BJ (cell line): ENCODE results near the gene DQX1. TPM values are rescaled to one million over a fixed set of nuclear protein-coding genes. Genes with fewer than 3 reads are reported as not detected.

Experiments used
- CTCF ChIA-PET: fragments of 350-600 bp; formaldehyde crosslinking; extraction: SDS; loops from one replicate; lab custom pipeline; 2021; ENCODE audit warnings: antibody characterized with exemption, inconsistent platforms; lab: Yijun Ruan, JAX
- POLR2A ChIA-PET: fragments of 300-600 bp; sonication (Branson Sonifier 250); formaldehyde crosslinking; extraction: SDS; loops from one replicate; lab custom pipeline; 2021; ENCODE audit warnings: antibody characterized with exemption; lab: Charles Lee
- DNase-seq: peaks from one replicate; pipeline ENCODE4 v3.0.0-alpha.2; 2011; ENCODE audit warnings: low read depth
- H3K27me3 ChIP-seq: 2 replicates; pipeline ENCODE4 v1.6.0; 2011; ENCODE audit warnings: low read length; ENCODE audit not compliant: control insufficient read depth, insufficient read depth
- H3K36me3 ChIP-seq: 2 replicates; pipeline ENCODE4 v1.5.1; 2011; ENCODE audit warnings: low read length; ENCODE audit not compliant: control insufficient read depth, insufficient read depth
- H3K4me3 ChIP-seq: 2 replicates; pipeline ENCODE4 v1.5.1; 2011; ENCODE audit warnings: low read depth, mild to moderate bottlenecking, control low read depth, low read length
- polyA plus RNA-seq: library from polyadenylated mRNA; depleted of rRNA; stranded (reverse); fragments of >200 nt; gene quantifications from 2 replicates; pipeline ENCODE4 v1.2.3, GENCODE V29; 2011
- TF ChIP-seq, protein P1 (sequence below): IDR thresholded peaks from 2 replicates; pipeline ENCODE4 v1.5.1; 2011; ENCODE audit warnings: low read depth, mild to moderate bottlenecking, control low read depth, inconsistent platforms, low read length, moderate library complexity; ENCODE audit not compliant: insufficient read depth

Gene DQX1
- polyA plus RNA-seq, 1 experiment: 0.12 TPM

DNA sequence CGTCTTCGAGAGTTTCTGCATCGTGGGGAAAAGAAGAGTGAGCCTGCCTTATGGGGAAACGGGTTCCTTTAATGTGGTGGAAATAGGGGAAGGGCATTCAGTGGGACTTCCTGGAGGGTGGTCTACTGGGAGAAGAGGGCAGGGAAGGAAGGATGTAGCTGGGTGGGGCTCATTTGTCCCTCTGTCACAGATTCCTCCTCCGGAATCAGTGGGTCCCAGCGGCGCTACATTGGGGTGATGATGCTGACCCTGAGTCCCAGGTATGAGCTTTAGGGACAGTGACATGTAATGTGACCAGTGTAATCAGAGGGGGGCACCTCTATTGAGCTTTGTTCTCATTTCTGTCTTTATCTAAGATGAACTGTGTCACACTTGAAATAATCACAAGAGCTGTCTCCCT lies 5.6 kb upstream of the DQX1 start:
- TF ChIP-seq, protein P1, sequence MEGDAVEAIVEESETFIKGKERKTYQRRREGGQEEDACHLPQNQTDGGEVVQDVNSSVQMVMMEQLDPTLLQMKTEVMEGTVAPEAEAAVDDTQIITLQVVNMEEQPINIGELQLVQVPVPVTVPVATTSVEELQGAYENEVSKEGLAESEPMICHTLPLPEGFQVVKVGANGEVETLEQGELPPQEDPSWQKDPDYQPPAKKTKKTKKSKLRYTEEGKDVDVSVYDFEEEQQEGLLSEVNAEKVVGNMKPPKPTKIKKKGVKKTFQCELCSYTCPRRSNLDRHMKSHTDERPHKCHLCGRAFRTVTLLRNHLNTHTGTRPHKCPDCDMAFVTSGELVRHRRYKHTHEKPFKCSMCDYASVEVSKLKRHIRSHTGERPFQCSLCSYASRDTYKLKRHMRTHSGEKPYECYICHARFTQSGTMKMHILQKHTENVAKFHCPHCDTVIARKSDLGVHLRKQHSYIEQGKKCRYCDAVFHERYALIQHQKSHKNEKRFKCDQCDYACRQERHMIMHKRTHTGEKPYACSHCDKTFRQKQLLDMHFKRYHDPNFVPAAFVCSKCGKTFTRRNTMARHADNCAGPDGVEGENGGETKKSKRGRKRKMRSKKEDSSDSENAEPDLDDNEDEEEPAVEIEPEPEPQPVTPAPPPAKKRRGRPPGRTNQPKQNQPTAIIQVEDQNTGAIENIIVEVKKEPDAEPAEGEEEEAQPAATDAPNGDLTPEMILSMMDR: no peak
- POLR2A ChIA-PET: no interaction called here
- Histone ChIP-seq H3K36me3 (peaks cover 15% of the 10 kb centered on the region), H3K4me3 (no peak overlapping the region), H3K27me3 (no peaks in the 10 kb centered on the region)
- CTCF ChIA-PET: interaction anchor here (0.6 to 3.1 kb wide), 14 partner anchors 8 to 1285 kb away, joined by 3 to 12 read pairs (median 4); partner anchors contain the start of genes CCDC142 and TTC31
- DNase-seq: no peak

DNA sequence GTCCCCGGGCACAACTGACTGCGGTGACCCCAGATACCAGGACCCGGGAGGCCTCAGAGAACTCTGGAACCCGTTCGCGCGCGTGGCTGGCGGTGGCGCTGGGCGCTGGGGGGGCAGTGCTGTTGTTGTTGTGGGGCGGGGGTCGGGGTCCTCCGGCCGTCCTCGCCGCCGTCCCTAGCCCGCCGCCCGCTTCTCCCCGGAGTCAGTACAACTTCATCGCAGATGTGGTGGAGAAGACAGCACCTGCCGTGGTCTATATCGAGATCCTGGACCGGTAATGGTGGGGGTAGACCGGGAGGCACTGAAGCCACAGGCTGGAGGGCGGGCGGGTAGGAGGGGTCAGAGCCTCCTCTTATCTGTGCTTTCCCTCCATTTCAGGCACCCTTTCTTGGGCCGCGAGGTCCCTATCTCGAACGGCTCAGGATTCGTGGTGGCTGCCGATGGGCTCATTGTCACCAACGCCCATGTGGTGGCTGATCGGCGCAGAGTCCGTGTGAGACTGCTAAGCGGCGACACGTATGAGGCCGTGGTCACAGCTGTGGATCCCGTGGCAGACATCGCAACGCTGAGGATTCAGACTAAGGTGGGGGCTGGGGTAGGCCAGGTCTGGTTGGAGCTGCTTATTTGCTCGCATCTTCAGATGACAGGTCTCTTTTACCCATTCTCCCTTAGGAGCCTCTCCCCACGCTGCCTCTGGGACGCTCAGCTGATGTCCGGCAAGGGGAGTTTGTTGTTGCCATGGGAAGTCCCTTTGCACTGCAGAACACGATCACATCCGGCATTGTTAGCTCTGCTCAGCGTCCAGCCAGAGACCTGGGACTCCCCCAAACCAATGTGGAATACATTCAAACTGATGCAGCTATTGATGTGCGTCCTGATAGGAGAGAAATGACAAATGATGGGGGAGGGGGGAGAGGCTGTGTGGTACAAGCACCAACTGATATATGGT lies 4.5 kb upstream of the DQX1 start:
- no peaks in the 10 kb centered on the region for H3K27me3 ChIP-seq
- CTCF ChIA-PET: interaction anchor here (0.7 to 3.1 kb wide), 9 partner anchors 9 to 138 kb away, joined by 3 to 8 read pairs (median 3); partner anchors contain the start of genes CCDC142 and TTC31
- POLR2A ChIA-PET: interaction anchor here (1.0 kb wide), 1 partner anchor 27 kb away, joined by 4 read pairs; no protein-coding TSS in a partner anchor
- TF ChIP-seq, protein P1: no peak
- peaks cover 24% of the 10 kb centered on the region for H3K36me3 ChIP-seq
- DNase-seq: no peak
- H3K4me3 ChIP-seq: peak overlapping the region; percentile 52

DNA sequence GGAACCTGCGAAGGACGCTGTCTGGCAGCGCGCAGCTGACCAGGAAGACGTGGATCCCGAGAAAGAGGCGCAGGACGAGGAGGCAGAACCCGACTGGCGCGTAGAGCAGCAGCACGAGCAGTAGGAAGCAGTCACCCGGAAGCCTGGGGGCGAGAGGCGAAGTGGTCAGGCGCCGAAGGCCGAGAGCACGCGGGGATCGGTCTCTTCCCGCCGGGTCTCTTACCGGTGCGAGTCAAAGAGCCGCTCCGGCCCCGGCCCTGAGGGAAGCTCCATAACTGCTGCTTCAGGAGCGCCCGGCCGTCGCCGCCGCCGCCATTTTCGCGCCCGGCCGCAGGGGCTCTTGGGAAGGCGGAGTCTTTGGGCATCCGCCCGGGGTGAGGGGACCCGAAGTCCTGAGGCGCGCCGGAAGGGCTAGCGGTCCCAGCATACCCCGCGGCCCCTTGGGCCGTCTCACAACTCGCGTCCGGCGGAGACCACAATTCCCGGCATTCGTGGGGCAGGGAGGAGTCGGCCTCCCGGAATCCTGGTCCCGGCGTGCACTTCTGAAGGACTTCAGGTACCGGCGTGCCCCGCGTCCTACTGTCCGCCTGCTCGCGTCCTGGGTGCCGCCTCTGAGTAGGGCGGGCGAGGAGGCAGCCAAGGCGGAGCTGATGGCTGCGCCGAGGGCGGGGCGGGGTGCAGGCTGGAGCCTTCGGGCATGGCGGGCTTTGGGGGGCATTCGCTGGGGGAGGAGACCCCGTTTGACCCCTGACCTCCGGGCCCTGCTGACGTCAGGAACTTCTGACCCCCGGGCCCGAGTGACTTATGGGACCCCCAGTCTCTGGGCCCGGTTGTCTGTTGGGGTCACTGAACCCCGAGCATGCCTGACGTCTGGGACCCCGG lies 3.6 kb upstream of the DQX1 start, which contains the start of the genes AUP1 and HTRA2:
Gene AUP1, minus strand, starts transcription at position 350 of the 882 bp plus-strand sequence. Its CDS starts 77 bp downstream, at position 273.
Gene HTRA2, plus strand, starts transcription at position 577 of the 882 bp plus-strand sequence. Its CDS starts 74 bp downstream, at position 651.
- POLR2A ChIA-PET: interaction anchor here (0.5 to 1.0 kb wide), 5 partner anchors 26 to 73 kb away, joined by 3 to 4 read pairs (median 4); no protein-coding TSS in a partner anchor
- TF ChIP-seq, protein P1: no peak

DNA sequence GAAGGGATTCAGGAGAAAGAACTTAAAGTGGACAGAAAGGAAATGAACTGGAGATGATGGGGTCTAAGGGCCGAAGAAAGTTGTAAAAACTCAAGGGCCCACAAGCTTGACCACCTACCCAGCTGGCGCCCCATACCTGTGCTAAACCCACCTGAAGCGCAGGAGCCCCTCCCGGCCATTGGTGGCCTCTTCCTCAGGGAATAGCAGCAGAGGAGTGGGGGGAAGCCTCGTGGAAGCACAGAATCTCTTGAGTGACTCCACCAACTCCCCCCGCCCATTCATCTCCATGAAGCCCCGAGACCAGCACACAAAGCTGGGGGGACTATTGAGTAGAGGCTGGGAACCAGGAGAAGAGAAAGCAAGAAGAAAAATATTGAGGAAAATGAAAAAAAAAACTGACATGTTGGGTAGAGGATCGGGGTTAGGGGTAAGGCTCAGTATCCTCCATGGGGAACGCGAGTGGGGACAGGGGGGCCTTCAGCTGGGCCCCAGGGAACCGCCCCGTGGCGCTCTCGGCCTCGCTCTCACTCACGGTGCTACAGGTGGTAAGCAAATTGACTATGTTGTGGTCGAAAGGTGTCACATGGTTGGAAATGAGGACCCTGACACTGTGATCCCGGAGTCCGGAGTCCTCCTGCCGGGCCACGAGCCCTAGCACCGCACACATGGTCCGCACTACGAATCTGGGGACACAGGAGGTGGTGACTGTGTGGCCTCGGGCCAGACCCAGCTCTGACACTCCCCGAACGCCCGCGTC lies 2.7 kb upstream of the DQX1 start:
- CTCF ChIA-PET: interaction anchor here (0.7 to 3.1 kb wide), 6 partner anchors 20 to 61 kb away, joined by 3 to 8 read pairs (median 4); no protein-coding TSS in a partner anchor

More for the DNA sequence above, 3.6 kb upstream of the DQX1 start, which contains the start of the genes AUP1 and HTRA2:
- peak within 1 kb of the TSS; percentile 87 for H3K4me3 ChIP-seq
- H3K36me3 ChIP-seq: peaks cover 24% of the 10 kb centered on the region
- no peaks in the 10 kb centered on the region for H3K27me3 ChIP-seq
- peak; percentile 97 for DNase-seq
- CTCF ChIA-PET: interaction anchor here (1.0 to 3.1 kb wide), 5 partner anchors 21 to 60 kb away, joined by 3 to 8 read pairs (median 4); no protein-coding TSS in a partner anchor

More for the DNA sequence above, 2.7 kb upstream of the DQX1 start:
- no peaks in the 10 kb centered on the region for H3K27me3 ChIP-seq
- TF ChIP-seq, protein P1: peak; percentile 14; the same call in 1 of the 2 replicates
- H3K36me3 ChIP-seq: peaks cover 20% of the 10 kb centered on the region
- POLR2A ChIA-PET: no interaction called here
- peak overlapping the region; percentile 87 for H3K4me3 ChIP-seq
- no peak for DNase-seq
